Activated T-cell treated with anti-CD3 and anti-CD28 coated beads for 1 hour (primary cell): ENCODE results near the gene RAI14.

Experiments
- DNase-seq: peaks from one replicate; pipeline ENCODE4 v3.0.0-alpha.2; 2020; ENCODE audit warnings: low read depth

RAI14 gene

GRCh38 chr5:34677428-34677827, 21.3 kb downstream of the RAI14 start:
- no peak for DNase-seq

GRCh38 chr5:34680896-34681295, 24.8 kb downstream of the RAI14 start:
- DNase-seq = no peak

DNA sequence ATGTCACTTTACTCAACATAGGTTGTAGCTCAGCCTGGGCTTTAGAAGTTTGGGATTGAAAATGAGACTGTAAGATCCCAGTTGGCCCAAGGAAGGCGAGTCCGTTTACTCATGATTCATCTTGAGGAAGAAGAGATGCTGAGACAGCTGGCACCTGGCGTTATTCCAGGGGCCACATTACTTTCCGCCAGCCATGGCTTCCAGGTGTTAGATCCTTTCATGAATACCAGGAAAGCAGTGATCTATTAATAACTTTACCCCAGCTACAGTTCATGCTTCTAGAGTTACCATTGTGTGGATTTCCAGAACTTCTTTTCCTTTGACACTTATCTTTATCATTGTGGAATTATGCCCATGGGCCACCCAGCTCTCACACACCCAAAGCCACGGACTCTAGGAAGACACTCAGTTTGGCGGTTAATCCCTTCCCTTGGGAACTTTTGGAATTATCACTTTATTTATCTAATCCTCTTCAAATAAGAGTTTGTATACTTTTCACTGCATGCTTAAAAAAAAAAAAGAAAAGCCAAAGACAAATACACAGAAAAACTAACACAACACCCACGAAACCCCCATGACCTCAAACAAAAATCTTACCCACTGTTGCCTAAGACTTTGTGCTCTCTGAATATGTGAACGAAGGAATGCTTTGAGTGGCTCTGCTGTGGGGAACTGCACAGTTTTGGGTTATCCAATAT, 26.9 kb downstream of the RAI14 start:
- DNase-seq = no peak

DNA sequence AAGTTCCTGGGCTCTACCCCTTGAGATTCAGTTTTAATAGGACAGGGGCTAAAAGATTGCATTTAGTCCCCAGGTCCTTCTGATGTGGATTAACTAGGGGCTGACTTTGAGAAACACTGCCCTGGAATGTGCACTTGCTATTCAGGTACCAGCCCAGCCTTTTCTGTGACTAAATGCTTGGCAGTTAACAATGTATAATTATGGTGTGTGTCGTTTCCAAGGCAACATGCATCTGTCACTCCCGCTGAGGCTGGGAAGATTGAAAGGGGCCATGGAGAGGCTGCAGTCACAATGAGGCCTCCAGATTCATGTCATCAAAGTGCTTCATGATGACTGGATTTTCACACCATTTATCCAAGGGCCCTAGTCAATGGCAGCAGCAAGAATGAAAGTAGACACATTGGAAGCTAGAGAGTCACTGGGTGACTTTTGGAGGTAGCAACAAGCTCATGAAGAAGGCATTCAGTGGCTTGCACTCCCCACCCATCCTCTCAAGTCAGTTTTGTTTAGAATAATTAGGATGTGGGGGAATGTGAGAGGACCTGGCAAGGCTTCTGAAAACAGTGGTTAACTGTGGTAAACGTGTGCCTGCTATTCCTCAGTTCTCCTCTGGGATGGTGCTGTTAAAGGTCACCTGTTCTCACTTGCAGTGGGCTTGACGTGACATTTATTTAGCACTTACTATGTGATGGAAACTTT, 28.3 kb downstream of the RAI14 start:
- DNase-seq = no peak

GRCh38 chr5:34684980-34685352, 28.8 kb downstream of the RAI14 start:
- DNase-seq = no peak

- no peak for DNase-seq
These were observed 29.5 kb downstream of the RAI14 start for GRCh38 chr5:34685485-34686165.

GRCh38 chr5:34686762-34687268, 30.7 kb downstream of the RAI14 start:
- DNase-seq = no peak

DNA sequence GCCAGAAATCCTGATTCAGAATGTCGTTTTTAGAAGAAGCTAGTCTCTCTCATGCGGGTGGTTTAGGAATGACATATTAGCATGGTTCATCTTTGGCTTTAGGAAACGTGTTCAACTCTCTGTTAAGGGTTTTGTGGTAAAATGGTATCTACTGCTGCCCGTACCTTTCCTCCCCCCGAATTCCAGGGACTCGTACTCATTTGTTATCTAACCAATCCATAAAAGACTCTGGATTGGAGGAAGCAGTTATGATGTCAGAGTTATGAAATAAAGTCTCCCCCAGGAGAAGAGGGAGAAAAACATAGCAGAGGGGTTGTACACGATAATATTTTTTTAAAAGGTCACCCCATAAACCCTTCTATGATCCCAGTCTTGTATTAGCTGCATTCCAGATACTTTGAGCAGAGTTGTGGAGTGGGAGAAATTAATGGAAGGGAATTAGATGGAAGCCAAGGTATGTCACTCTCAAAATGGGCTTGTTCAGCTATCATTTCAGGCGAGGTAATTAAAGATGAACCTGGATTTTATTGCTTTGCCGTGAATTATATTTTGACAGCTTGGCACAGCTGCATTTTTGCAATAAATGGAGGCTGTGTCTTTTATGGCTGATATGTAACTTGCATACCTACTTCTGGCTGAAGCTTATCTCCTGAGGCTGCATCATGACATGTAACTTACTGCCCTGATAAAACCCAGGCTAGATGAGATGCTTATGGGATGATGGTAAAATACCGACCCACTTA, 31.3 kb downstream of the RAI14 start:
- no peak for DNase-seq

DNA sequence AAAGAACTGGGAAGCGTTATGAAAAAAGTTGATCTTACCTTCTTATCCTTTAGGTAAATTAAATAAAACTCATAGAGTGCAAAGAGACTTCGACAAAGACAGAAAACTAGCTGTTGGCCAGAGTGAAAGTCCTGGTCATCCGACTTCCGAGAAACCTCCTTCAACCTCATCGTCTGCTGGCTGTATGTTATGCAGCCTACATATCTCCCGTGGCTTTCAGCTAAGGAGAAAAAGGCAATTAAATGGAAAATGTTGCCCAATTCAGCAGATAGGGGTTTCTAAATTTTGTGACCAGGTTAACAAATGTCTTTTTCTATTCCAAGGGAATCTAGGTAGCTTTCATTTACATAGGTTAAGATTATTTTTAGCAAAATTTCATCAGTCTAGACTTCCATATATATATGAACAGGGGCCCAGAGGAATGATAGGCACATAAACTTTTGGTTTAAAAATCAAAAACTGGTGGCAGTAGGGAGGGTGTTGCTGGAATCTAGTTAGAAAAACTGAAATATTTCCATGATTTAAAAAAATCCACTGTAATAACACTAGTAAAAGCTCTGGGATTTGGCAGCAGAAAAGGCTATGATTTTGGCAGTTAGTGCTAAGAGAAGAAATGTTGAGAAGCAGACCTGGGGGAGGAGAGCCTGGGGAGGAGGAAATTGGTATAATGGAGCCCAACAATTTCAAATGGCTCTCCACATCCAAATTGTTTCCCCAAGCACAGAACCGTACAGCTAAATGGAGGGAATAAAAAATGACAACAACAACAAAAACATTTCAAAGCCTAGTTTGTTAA, 32.1 kb downstream of the RAI14 start:
- no peak for DNase-seq

- DNase-seq = no peak
These were observed 34.2 kb downstream of the RAI14 start for GRCh38 chr5:34690301-34690700.

DNA sequence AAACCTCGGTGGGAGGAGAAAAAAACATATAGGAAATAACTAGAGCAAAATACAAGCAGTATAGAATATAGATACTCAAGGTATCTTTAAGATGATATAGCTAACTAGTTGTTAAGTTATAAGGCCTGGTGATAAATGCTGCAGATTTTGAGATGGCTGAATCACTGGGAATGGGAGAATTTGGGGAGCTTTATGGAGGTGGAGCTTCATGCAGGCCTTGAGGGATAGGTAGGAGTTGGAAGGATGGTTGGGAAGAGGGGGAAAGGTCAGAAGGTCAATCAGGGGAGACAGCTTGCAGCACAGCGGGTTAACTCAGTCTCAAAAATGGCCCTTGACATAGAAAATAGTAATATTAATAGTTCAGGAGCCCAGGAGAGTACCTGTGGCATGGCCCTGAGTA, 34.8 kb downstream of the RAI14 start:
- DNase-seq = no peak

DNA sequence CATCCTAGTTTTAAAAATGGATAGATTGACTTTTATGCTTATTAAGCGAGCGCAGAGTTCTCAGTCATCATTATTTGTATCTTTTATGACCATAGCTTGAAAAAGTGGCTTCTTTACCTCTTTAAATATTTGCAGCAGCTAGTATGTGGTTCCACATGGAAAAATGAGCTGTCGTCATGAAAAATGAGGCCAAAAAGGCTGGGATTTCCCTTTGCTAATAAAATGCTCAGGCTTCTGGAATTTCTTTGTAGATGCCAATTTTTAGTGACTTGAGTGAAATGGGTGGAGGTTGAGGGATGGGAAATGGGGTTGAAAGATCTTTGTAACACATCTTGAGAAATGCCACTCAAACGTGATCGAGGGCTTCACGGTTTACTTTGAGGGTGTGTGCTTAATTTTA, 35.2 kb downstream of the RAI14 start:
- no peak for DNase-seq

- DNase-seq = no peak
These were observed 36.7 kb downstream of the RAI14 start for GRCh38 chr5:34692786-34693185.

GRCh38 chr5:34694012-34694411, 37.9 kb downstream of the RAI14 start:
- no peak for DNase-seq

- DNase-seq = no peak
These were observed 38.6 kb downstream of the RAI14 start for GRCh38 chr5:34694685-34695084.

DNA sequence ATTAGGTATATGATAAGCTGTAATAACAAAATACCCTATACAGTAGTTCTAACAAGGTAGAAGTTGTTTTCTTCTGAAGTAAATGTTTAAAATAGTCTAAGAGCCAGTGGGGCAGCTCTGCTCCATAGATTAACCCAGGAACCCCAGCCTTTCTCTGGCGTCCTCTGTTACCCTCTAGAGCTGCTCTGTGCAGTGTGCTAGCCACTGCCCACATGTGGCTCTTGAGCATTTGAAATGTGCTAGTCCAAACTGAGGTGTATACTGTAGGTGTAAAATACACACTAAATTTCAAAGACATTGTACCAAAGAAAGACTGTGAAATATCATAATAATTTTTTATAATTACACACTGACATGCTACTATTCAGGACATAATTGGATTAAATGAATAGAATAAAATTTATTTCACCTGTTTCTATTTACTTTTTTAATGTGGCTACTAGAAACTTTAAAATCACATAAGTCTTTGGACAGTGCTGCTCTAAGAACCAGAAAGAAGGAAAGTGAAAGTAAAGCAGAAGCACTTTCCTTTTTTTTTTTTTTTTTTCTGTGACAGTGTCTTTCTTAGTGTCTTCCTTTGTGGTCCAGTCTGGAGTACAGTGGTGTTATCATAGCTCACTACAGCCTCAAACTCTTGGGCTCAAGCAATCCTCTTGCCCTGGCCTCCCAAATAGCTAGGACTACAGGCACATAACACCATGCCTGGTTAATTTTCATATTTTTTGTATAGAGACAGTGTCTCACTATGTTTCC, 39.3 kb downstream of the RAI14 start:
- no peak for DNase-seq

- DNase-seq = no peak
These were observed 41.4 kb downstream of the RAI14 start for GRCh38 chr5:34697308-34698108.

DNA sequence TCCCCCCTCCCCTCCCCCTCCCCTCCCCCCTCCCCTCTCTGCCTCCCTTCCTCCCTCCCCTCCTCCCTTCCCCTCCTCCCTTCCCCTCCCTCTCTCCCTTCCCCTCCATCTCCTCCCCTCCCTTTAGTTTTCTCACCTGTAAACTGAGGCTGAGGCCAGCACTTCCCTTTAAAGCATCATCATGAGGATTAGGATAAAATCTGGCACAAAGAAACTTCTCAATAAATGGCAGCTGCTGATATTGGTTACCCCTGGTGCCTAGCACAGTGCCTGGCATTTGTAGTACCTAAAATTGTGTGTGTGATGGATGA, 41.9 kb downstream of the RAI14 start:
- no peak for DNase-seq

- no peak for DNase-seq
These were observed 42.6 kb downstream of the RAI14 start for GRCh38 chr5:34698754-34699153.
